GM06990 (cell line): ENCODE data around the gene RPS24.

Experiments used
- DNase-seq: peaks from one replicate; pipeline ENCODE4 v3.0.0-alpha.2; 2011; ENCODE audit not compliant: insufficient read length; ENCODE audit errors: extremely low read depth
- H3K27me3 ChIP-seq: replicated peaks from 2 replicates; pipeline ENCODE4 v1.6.0; 2011; ENCODE audit warnings: low read length; ENCODE audit not compliant: control insufficient read depth, insufficient read depth
- H3K36me3 ChIP-seq: 2 replicates; pipeline ENCODE4 v1.5.1; 2011; ENCODE audit warnings: low read length; ENCODE audit not compliant: control insufficient read depth, insufficient read depth
- H3K4me3 ChIP-seq: replicated peaks from 2 replicates; pipeline ENCODE4 v1.5.1; 2011; ENCODE audit warnings: low read depth, mild to moderate bottlenecking, control low read depth, low read length
- CTCF ChIP-seq: IDR thresholded peaks from 2 replicates; pipeline ENCODE4 v1.5.1; 2011; ENCODE audit warnings: low read length, control low read depth, mild to moderate bottlenecking, inconsistent platforms; ENCODE audit not compliant: insufficient read depth, poor library complexity, severe bottlenecking

RPS24 gene

GRCh38 chr10:78078539-78079330 is 45.1 kb downstream of the RPS24 start:
- no peak for TF ChIP-seq CTCF
- Histone ChIP-seq H3K4me3 (no peak overlapping the region), H3K36me3 (no peaks in the 10 kb centered on the region), H3K27me3 (no peaks in the 10 kb centered on the region)
- no peak for DNase-seq

- Histone ChIP-seq H3K4me3 (no peak overlapping the region), H3K27me3 (no peaks in the 10 kb centered on the region), H3K36me3 (no peaks in the 10 kb centered on the region)
- no peak for DNase-seq
- TF ChIP-seq CTCF, result no peak
Measured at GRCh38 chr10:78079411-78079810, 45.7 kb downstream of the RPS24 start.

DNA sequence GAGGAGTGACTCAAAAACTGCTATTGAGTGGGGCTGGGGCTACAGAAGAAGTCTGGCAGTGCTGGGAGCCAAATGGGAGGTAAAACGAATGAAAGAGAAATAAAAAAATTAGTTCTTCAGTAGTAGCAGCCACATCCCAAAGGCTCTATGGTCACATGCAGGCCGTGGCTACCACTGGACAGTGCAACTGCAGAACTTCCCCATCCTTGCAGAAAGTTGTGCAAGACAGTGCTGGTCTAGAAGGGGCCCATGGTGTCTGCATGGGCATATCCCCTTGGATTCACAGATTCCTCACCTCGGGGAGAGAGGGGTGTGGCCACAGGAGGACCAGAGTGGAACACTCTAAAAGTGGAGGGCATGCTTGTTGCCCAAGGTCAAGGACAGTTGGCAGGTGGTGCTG is 47.6 kb downstream of the RPS24 start:
- TF ChIP-seq CTCF, result no peak
- no peak overlapping the region for H3K4me3 ChIP-seq
- no peaks in the 10 kb centered on the region for H3K36me3 ChIP-seq
- DNase-seq, result no peak
- no peaks in the 10 kb centered on the region for H3K27me3 ChIP-seq

DNA sequence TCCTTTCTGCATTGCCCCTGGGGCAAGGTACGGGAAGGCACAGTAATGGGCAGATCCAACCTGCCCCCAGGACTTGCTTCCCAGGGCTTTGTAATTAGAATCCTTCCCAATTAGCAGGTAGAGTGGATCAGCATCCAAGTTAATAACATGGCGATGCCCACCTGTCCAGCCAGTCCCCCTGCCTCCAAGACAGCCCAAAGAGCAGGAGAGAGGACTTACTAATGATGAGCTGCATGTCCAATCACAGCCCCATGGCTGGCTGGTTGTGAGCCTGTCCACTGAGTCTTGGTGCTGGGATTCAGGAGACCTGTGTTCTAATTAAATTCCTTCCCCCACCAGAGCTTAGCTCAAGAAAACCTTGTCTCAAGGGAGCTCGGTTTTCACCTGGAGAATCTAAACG is 49.0 kb downstream of the RPS24 start:
- DNase-seq, result no peak
- no peak for TF ChIP-seq CTCF
- H3K36me3 ChIP-seq, result no peaks in the 10 kb centered on the region
- no peaks in the 10 kb centered on the region for H3K27me3 ChIP-seq
- H3K4me3 ChIP-seq, result no peak overlapping the region
